Caco-2 (cell line): Measurements from ENCODE around the gene PSMG3. TPM values are rescaled to one million over a fixed set of nuclear protein-coding genes. Genes with fewer than 3 reads are reported as not detected.

Source experiments
- BruUV-seq: library from RNA; stranded (reverse); fragments of 400-500 nt; replicated peaks from 2 replicates; lab custom pipeline; 2021; lab: Mats Ljungman, UMichigan
- CTCF ChIA-PET: fragments of 300-600 bp; sonication (Branson Sonifier 250); formaldehyde crosslinking; loops from one replicate; lab custom pipeline; 2022; ENCODE audit warnings: antibody characterized with exemption; lab: Charles Lee
- POLR2A ChIA-PET: fragments of 300-600 bp; sonication (Branson Sonifier 250); formaldehyde crosslinking; loops from one replicate; lab custom pipeline; 2022; ENCODE audit warnings: antibody characterized with exemption; lab: Charles Lee
- DNase-seq, 2 experiments: peaks; one replicate each; pipeline versions ENCODE4 v3.0.0 to v3.0.0-alpha.2; 2020 to 2022
- H3K27me3 ChIP-seq: replicated peaks from 2 replicates; pipeline ENCODE4 v1.6.0; 2011; ENCODE audit warnings: low read length; ENCODE audit not compliant: control insufficient read depth, insufficient read depth
- H3K36me3 ChIP-seq: 2 replicates; pipeline ENCODE4 v1.5.1; 2011; ENCODE audit warnings: low read length; ENCODE audit not compliant: control insufficient read depth, insufficient read depth
- H3K4me1 ChIP-seq: fragments of 250-450 bp; sonication (Bioruptor Pico); 2 replicates; pipeline ENCODE4 v1.5.1; 2020; ENCODE audit warnings: mild to moderate bottlenecking
- H3K4me3 ChIP-seq: 2 replicates; pipeline ENCODE4 v1.5.1; 2011; ENCODE audit warnings: low read depth, mild to moderate bottlenecking, control low read depth, low read length
- H3K9me3 ChIP-seq: fragments of 250-450 bp; sonication (Bioruptor Pico); 2 replicates; pipeline ENCODE4 v1.5.1; 2020; ENCODE audit warnings: mild to moderate bottlenecking, moderate library complexity
- H3K27ac Mint-ChIP-seq: one replicate; pipeline ENCODE4 v1.8.0; 2022; ENCODE audit warnings: mixed read lengths; ENCODE audit not compliant: unreplicated experiment
- H3K27me3 Mint-ChIP-seq: one replicate; pipeline ENCODE4 v1.8.0; 2022; ENCODE audit warnings: mixed read lengths; ENCODE audit not compliant: insufficient read depth, unreplicated experiment
- H3K36me3 Mint-ChIP-seq: one replicate; pipeline ENCODE4 v1.8.0; 2022; ENCODE audit warnings: mild to moderate bottlenecking, mixed read lengths; ENCODE audit not compliant: insufficient read depth, unreplicated experiment
- H3K4me1 Mint-ChIP-seq: one replicate; pipeline ENCODE4 v1.8.0; 2022; ENCODE audit warnings: low read depth, mixed read lengths; ENCODE audit not compliant: unreplicated experiment
- H3K4me3 Mint-ChIP-seq: one replicate; pipeline ENCODE4 v1.8.0; 2022; ENCODE audit warnings: mild to moderate bottlenecking, moderate library complexity, mixed read lengths; ENCODE audit not compliant: unreplicated experiment
- H3K9me3 Mint-ChIP-seq: one replicate; pipeline ENCODE4 v1.8.0; 2022; ENCODE audit warnings: mixed read lengths; ENCODE audit not compliant: unreplicated experiment
- CTCF ChIP-seq, 2 experiments: fragments of 200-600 bp in 1 of 2; IDR thresholded peaks; 1 replicate in 1 of 2; 2 replicates in 1 of 2; pipeline versions ENCODE4 v1.5.1 to v1.8.0; 2011 to 2022; ENCODE audit warnings: antibody characterized with exemption in 1 of 2, control low read depth in 1 of 2, inconsistent platforms in 1 of 2, low read depth in 1 of 2, low read length in 1 of 2, mild to moderate bottlenecking in 1 of 2, moderate library complexity in 1 of 2; ENCODE audit not compliant: insufficient read depth in 1 of 2, severe bottlenecking in 1 of 2, unreplicated experiment in 1 of 2
- intact Hi-C: fragments of 100-400 bp; cut with micrococcal nuclease; formaldehyde crosslinking; loops from one replicate; pipeline ENCODE4 v1.10.0; 2022; ENCODE audit not compliant: unreplicated experiment
- total RNA-seq: library from RNA; stranded (reverse); gene quantifications from 2 replicates; pipeline ENCODE4 v1.2.3, GENCODE V29; 2022

Gene PSMG3
- total RNA-seq, 1 experiment from 2014 or later: 35.1 TPM

DNA sequence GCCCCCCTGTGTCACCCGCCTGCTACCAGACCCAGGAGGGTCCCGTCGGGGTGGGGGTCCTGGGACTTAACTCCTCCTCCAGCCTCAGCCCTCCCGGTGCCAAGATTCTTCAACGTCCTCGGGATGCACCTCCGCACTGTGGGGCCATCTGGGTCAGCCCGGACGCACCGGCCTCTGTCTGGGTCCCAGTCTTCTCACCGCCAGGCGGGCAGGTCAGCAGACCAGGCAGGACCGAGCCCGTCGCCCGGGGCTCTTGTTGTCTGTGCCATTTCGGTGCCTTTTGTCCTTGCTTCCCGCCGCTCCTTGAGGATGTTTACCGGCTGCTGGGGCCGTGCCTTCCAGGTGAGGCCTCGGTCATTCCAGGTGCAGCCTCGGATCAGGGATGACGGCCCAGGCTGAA lies 32.1 kb upstream of the PSMG3 start:
- Mint-ChIP-seq H3K4me1 (no peaks in the 10 kb centered on the region), H3K9me3 (no peaks in the 10 kb centered on the region), H3K4me3 (no peak overlapping the region), H3K27me3 (peaks cover 9% of the 10 kb centered on the region), H3K36me3 (no peaks in the 10 kb centered on the region), H3K27ac (no peak overlapping the region)
- H3K9me3 ChIP-seq: no peaks in the 10 kb centered on the region
- H3K4me1 ChIP-seq: 0 out of 2 replicates have a peak, but pooled peaks cover 5% of the 10 kb centered on the region
- no peaks in the 10 kb centered on the region for H3K27me3 ChIP-seq
- DNase-seq: no peak
- BruUV-seq: no TSS peak
- H3K36me3 ChIP-seq: no peaks in the 10 kb centered on the region
- TF ChIP-seq CTCF (IDR thresholded peaks at IDR 0.05; ENCODE audit: insufficient read depth in 1 of 2, low read depth in 1 of 2, low read length in 1 of 2, severe bottlenecking in 1 of 2, unreplicated experiment in 1 of 2): no peak
- no peak overlapping the region for H3K4me3 ChIP-seq
- CTCF ChIA-PET: no interaction called here
- intact Hi-C loops: no loop called here
- POLR2A ChIA-PET: no interaction called here

DNA sequence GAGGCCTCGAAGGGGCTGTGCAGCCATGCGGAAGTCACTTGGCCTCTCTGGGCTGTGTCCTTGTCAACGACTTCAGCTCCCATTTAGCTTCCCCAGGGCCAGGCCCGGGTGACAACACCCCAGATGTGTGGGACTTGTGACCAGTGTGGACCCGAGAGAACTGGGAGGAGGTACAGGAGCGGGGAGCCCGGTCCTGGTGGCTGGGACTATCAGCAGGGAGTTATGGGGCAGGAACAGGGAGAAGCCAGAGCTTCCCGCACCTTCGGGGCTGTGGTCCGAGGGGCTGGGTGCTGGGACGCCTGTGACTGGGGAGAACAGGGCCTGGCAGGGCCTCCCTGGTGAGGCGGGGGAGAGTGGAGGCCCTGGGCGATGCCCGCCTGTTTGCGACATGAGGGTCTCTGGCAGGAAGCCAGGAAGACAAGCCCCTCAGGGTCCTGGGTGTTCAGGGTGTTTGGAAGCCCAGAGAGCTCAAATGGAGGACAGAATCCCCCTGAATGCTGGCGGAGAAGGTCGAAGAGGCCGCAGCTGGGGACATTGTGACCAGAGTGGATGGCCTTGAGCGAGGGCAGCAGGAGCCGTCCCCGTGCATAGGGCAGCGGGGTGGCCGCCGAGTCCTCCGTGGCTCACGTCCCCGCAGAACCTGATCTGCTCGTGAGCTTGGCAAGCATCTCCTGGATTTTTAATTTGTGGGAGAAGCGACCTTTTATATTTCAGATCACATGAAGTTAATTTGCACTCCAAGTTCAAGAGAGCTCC lies 30.0 kb upstream of the PSMG3 start:
- Histone ChIP-seq H3K4me3 (no peak overlapping the region), H3K4me1 (0 out of 2 replicates have a peak, but pooled peaks cover 3% of the 10 kb centered on the region), H3K9me3 (no peaks in the 10 kb centered on the region), H3K36me3 (no peaks in the 10 kb centered on the region), H3K27me3 (no peaks in the 10 kb centered on the region)
- intact Hi-C loops: no loop called here
- H3K9me3 Mint-ChIP-seq: no peaks in the 10 kb centered on the region
- peaks cover 14% of the 10 kb centered on the region for H3K27me3 Mint-ChIP-seq
- H3K4me1 Mint-ChIP-seq: no peaks in the 10 kb centered on the region
- DNase-seq: no peak
- no peaks in the 10 kb centered on the region for H3K36me3 Mint-ChIP-seq
- ChIA-PET POLR2A (no interaction called here), CTCF (no interaction called here)
- H3K4me3 Mint-ChIP-seq: no peak overlapping the region
- no TSS peak for BruUV-seq
- H3K27ac Mint-ChIP-seq: no peak overlapping the region
- no peak for TF ChIP-seq CTCF (IDR thresholded peaks at IDR 0.05; ENCODE audit: insufficient read depth in 1 of 2, low read depth in 1 of 2, low read length in 1 of 2, severe bottlenecking in 1 of 2, unreplicated experiment in 1 of 2)

- H3K4me1 ChIP-seq: no peaks in the 10 kb centered on the region
- CTCF ChIA-PET: no interaction called here
- POLR2A ChIA-PET: no interaction called here
- no peaks in the 10 kb centered on the region for H3K4me1 Mint-ChIP-seq
- no peaks in the 10 kb centered on the region for H3K9me3 Mint-ChIP-seq
- TF ChIP-seq CTCF (IDR thresholded peaks at IDR 0.05; ENCODE audit: insufficient read depth in 1 of 2, low read depth in 1 of 2, low read length in 1 of 2, severe bottlenecking in 1 of 2, unreplicated experiment in 1 of 2): no peak
- intact Hi-C loops: no loop called here
- BruUV-seq: no TSS peak
- no peaks in the 10 kb centered on the region for H3K9me3 ChIP-seq
- no peak overlapping the region for H3K4me3 ChIP-seq
- no peak overlapping the region for H3K4me3 Mint-ChIP-seq
- H3K27ac Mint-ChIP-seq: no peak overlapping the region
- H3K36me3 Mint-ChIP-seq: no peaks in the 10 kb centered on the region
- peaks cover 17% of the 10 kb centered on the region for H3K27me3 Mint-ChIP-seq
- no peaks in the 10 kb centered on the region for H3K36me3 ChIP-seq
- H3K27me3 ChIP-seq: no peaks in the 10 kb centered on the region
- no peak for DNase-seq
Measured at GRCh38 chr7:1598961-1599639, 29.3 kb upstream of the PSMG3 start.
